ENCODE data around the gene SURF6. TPM values are rescaled to one million over a fixed set of nuclear protein-coding genes. Genes with fewer than 3 reads are reported as not detected.
"Not testable (repeated sequence)": the region's sequence is repeated elsewhere in the genome, so short reads cannot be mapped to it uniquely, and the experiment has no call there.

Gene SURF6
- total RNA-seq, 1 donor from 2014 or later = 23.9 TPM

DNA sequence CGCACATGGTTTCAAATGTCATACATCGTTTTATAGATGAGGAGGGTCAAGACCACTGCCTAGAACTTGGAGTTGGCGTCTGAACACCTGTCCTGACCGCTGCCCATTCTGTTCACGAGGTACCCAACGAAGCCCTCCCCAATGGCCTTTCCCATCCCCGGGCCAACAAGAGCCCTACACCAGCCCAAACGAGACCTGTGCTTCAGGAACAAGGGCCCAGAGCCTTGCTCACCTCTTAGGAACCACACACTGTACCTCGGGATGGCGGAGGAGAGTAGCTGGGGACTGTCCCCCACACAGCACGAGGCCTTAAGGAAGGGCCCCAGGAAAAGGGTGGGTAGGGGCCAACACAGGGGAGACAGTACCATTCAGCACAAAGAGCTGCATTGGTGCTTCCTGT, 3.0 kb downstream of the SURF6 start:
- no peak overlapping the region for H3K27ac Mint-ChIP-seq (ENCODE audit: unreplicated experiment)
- peak overlapping the region; percentile 59 for H3K4me3 Mint-ChIP-seq
- TF ChIP-seq, protein P1, sequence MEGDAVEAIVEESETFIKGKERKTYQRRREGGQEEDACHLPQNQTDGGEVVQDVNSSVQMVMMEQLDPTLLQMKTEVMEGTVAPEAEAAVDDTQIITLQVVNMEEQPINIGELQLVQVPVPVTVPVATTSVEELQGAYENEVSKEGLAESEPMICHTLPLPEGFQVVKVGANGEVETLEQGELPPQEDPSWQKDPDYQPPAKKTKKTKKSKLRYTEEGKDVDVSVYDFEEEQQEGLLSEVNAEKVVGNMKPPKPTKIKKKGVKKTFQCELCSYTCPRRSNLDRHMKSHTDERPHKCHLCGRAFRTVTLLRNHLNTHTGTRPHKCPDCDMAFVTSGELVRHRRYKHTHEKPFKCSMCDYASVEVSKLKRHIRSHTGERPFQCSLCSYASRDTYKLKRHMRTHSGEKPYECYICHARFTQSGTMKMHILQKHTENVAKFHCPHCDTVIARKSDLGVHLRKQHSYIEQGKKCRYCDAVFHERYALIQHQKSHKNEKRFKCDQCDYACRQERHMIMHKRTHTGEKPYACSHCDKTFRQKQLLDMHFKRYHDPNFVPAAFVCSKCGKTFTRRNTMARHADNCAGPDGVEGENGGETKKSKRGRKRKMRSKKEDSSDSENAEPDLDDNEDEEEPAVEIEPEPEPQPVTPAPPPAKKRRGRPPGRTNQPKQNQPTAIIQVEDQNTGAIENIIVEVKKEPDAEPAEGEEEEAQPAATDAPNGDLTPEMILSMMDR (conservative IDR thresholded peaks at IDR 0.05) = no peak
- peaks cover 15% of the 10 kb centered on the region for H3K36me3 Mint-ChIP-seq (ENCODE audit: low read depth)
- no peaks in the 10 kb centered on the region for H3K9me3 Mint-ChIP-seq
- DNase-seq (ENCODE audit: low read depth, low spot score) = no peak
- no peaks in the 10 kb centered on the region for H3K27me3 Mint-ChIP-seq (ENCODE audit: low read depth)
- peaks cover 20% of the 10 kb centered on the region for H3K4me1 Mint-ChIP-seq

DNA sequence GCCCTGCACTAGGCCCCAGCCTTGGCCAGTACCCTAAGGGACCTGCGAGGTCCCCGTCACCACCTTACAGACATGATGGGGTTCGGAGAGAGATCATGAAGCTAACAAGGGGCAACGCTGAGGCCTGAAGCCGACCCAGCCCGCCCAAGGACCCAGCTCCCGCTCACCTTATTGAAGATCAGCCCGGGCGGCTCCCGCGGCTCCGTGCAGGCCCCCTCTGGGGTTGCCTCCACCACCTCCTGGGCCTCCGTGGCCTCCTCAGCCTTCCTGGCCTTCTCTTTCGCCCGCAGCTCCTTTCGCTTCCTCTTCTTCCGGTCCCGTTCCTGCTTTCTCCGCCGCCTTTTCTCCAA, 3.6 kb downstream of the SURF6 start:
- no peaks in the 10 kb centered on the region for H3K27me3 Mint-ChIP-seq (ENCODE audit: low read depth)
- DNase-seq (ENCODE audit: low read depth, low spot score) = no peak
- H3K9me3 Mint-ChIP-seq = no peaks in the 10 kb centered on the region
- peak overlapping the region; percentile 15 for H3K4me3 Mint-ChIP-seq
- H3K27ac Mint-ChIP-seq (ENCODE audit: unreplicated experiment) = no peak overlapping the region
- H3K36me3 Mint-ChIP-seq (ENCODE audit: low read depth) = peaks cover 15% of the 10 kb centered on the region
- H3K4me1 Mint-ChIP-seq = peaks cover 20% of the 10 kb centered on the region
- TF ChIP-seq, protein P1 (conservative IDR thresholded peaks at IDR 0.05) = no peak

DNA sequence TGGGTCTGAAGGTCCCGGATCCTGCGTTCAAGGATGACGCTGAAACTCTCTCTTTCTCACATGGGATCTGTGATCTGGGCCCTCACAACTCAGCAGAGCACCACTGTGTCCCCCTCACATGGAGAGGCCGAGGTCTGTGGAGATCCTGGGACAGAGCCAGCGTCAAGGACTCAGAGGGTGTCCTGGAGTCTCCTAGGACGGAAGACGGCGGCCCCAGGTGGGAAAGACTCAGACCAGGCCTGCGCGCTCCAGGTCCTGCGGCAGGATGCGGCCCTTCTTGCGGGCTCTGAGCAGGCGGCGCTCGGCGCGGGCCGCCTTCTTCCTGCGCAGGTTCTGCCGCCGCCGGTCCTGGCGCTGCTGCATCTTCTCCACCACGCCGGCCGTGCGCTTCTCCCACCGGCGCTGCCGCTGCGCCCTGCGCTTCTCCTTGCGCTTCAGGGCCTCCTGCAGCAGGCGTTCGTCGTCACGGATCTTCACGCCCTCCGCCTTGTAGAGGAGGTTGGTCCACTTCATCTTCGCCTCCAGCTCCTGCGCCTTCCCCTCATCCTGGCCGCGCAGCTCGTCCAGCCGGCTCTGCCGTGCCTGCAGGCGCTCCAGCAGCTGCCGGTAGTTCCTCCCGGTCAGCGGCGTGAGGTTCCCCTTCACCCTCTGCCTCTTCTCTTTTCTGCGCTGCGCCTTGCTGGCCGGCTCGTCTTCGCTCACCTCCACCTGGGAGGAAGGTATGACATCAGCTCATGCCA, 4.2 kb downstream of the SURF6 start:
- no peaks in the 10 kb centered on the region for H3K9me3 Mint-ChIP-seq
- peaks cover 15% of the 10 kb centered on the region for H3K36me3 Mint-ChIP-seq (ENCODE audit: low read depth)
- no peak overlapping the region for H3K27ac Mint-ChIP-seq (ENCODE audit: unreplicated experiment)
- no peak for DNase-seq (ENCODE audit: low read depth, low spot score)
- TF ChIP-seq, protein P1 (conservative IDR thresholded peaks at IDR 0.05) = no peak
- peak overlapping the region; percentile 15 for H3K4me3 Mint-ChIP-seq
- peaks cover 18% of the 10 kb centered on the region for H3K4me1 Mint-ChIP-seq
- no peaks in the 10 kb centered on the region for H3K27me3 Mint-ChIP-seq (ENCODE audit: low read depth)

DNA sequence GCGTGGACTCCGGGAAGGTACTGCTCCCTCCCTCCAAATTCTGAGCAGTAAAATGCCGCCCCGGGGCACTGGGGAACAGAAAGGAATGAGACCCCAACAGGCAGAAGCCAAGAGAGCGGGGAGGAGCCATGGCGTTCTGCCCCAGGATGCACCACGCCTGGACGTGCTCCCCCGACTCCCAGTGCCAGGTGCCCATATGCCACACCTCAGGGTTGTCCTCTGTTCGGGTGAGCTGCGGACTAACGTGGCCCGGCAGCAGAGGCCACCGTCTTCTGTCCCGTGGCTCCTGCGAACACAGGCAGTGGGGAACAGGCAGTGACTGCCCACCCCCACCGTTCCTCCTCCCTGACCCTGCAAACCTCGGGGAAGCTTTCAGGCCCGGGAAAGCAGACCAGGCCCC, 4.8 kb downstream of the SURF6 start:
- peaks cover 12% of the 10 kb centered on the region for H3K4me1 Mint-ChIP-seq
- H3K9me3 Mint-ChIP-seq = no peaks in the 10 kb centered on the region
- peaks cover 15% of the 10 kb centered on the region for H3K36me3 Mint-ChIP-seq (ENCODE audit: low read depth)
- DNase-seq (ENCODE audit: low read depth, low spot score) = no peak
- TF ChIP-seq, protein P1 (conservative IDR thresholded peaks at IDR 0.05) = no peak
- H3K27me3 Mint-ChIP-seq (ENCODE audit: low read depth) = no peaks in the 10 kb centered on the region
- H3K27ac Mint-ChIP-seq (ENCODE audit: unreplicated experiment) = no peak overlapping the region
- H3K4me3 Mint-ChIP-seq = no peak overlapping the region

DNA sequence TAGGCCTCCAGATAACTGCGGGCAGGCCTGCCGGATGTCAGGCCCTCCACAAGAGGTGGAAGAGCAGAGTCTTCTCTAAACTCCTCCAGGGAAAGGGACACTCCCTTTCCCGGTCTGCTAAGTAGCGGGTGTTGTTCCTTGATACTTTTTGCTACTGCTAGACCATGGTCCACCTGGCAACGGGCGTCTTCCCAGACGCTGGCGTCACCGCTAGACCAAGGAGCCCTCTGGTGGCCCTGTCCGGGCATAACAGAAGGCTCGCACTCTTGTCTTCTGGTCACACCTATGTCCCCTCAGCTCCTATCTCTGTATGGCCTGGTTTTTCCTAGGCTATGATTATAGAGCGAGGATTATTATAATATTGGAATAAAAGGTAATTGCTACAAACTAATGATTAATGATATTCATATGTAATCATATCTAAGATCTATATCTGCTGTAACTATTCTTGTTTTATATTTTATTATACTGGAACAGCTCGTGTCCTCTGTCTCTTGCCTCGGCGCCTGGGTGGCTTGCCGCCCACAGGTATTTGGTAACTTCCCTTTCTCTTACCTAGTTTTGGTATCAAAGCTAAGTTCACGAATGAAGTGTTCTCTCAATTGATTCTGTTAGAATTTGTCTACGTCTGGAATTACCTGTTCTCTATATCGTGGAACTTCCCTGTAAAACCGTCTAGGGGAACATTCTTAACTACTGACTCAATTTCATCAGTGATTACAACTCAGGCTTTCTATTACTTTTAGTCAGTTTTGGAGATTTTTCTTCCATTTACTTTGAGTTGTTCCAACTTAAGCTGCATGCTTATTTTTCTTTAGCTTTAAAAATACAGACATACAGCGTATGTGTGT, 6.5 kb downstream of the SURF6 start:
- H3K4me1 Mint-ChIP-seq; H3K4me3 Mint-ChIP-seq; H3K9me3 Mint-ChIP-seq; H3K27me3 Mint-ChIP-seq (ENCODE audit: low read depth); H3K27ac Mint-ChIP-seq (ENCODE audit: unreplicated experiment); DNase-seq (ENCODE audit: low read depth, low spot score): not testable (repeated sequence)
- TF ChIP-seq, protein P1 (conservative IDR thresholded peaks at IDR 0.05) = peak; percentile 75
- peaks cover 15% of the 10 kb centered on the region for H3K36me3 Mint-ChIP-seq (ENCODE audit: low read depth)
